Ascending aorta (tissue), 2 donors: ENCODE data around the gene RPL22. TPM values are rescaled to one million over a fixed set of nuclear protein-coding genes. Genes with fewer than 3 reads are reported as not detected.

ENCODE experiments used
- DNase-seq, 2 donors: peaks; one replicate each; pipeline ENCODE4 v3.0.0-alpha.2; 2019; ENCODE audit warnings: low spot score in 2 of 2
- H3K27ac ChIP-seq, 2 donors: fragments of 200-600 bp; sonication (generic); one replicate each; pipeline ENCODE4 v1.5.1; 2016 to 2017; ENCODE audit warnings: mild to moderate bottlenecking in 1 of 2
- H3K27me3 ChIP-seq: fragments of 200-600 bp; sonication (generic); one replicate; pipeline ENCODE4 v1.5.1; 2017
- H3K36me3 ChIP-seq, 2 donors: fragments of 200-600 bp; sonication (generic); one replicate each; pipeline ENCODE4 v1.5.1; 2016
- H3K4me1 ChIP-seq, 2 donors: fragments of 200-600 bp; sonication (generic); one replicate each; pipeline ENCODE4 v1.5.1; 2016 to 2017; ENCODE audit warnings: mild to moderate bottlenecking in 1 of 2
- H3K4me3 ChIP-seq, 2 donors: fragments of 200-600 bp; sonication (generic); one replicate each; pipeline ENCODE4 v1.5.1; 2016 to 2017; ENCODE audit warnings: mild to moderate bottlenecking in 1 of 2
- H3K9me3 ChIP-seq, 2 donors: fragments of 200-600 bp; sonication (generic); one replicate each; pipeline ENCODE4 v1.5.1; 2016
- intact Hi-C: fragments of 100-400 bp; cut with DNase I; formaldehyde crosslinking; loops from one replicate; pipeline ENCODE4 v1.15.1; 2023
- total RNA-seq: library from RNA; depleted of rRNA; stranded (reverse); fragments of >200 nt; gene quantifications from one replicate; pipeline ENCODE4 v1.1.0, GENCODE V29; 2016
- TF ChIP-seq, protein P1 (sequence below), 3 experiments: fragments of 200-600 bp in 2 of 3; fragments of 450-650 bp in 1 of 3; sonication (generic) in 2 of 3; IDR thresholded peaks; one replicate each; pipeline ENCODE4 v1.5.1; 2016 to 2019; ENCODE audit warnings: antibody characterized with exemption in 3 of 3, mild to moderate bottlenecking in 1 of 3, moderate library complexity in 1 of 3

Gene RPL22
- total RNA-seq, 1 donor from 2014 or later, result 88.8 TPM

DNA sequence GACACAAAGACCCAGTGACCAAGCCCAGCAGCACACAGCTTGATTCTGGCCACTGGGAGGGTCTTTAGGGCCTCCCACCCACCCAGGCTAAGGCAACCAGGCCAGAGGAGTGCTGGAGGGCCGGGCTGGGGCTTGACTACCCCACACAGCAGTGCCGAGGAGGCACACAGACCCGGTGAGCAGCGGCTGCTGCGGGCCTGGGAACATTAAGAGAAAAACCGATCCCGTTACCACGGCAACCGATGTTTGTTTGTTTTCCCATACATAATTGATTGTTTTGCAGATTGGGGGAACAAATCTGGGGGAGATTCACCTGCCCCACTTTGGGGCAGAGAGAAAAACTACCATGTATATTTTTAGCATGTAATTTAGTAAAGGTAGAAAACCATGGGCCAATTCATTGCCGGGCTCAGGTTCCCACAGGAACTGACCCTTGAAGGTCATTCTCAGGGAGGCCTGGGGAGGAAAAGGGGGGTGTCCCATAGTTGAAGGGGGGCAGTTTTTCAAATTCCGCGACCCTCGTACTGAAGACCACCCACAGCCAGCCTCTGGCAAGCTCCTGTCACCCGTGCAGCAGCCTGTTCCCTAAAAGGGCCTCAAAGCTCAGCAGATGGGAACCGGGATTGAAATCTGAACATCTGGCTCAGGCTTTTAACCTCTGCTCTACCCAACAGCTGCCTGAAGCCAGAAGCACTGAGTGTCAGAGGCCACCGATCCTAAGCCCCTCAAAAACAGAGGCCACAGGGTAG, 54.6 kb downstream of the RPL22 start:
- intact Hi-C loops, result no loop called here
- H3K36me3 ChIP-seq, result no peaks in the 10 kb centered on the region
- TF ChIP-seq, protein P1, sequence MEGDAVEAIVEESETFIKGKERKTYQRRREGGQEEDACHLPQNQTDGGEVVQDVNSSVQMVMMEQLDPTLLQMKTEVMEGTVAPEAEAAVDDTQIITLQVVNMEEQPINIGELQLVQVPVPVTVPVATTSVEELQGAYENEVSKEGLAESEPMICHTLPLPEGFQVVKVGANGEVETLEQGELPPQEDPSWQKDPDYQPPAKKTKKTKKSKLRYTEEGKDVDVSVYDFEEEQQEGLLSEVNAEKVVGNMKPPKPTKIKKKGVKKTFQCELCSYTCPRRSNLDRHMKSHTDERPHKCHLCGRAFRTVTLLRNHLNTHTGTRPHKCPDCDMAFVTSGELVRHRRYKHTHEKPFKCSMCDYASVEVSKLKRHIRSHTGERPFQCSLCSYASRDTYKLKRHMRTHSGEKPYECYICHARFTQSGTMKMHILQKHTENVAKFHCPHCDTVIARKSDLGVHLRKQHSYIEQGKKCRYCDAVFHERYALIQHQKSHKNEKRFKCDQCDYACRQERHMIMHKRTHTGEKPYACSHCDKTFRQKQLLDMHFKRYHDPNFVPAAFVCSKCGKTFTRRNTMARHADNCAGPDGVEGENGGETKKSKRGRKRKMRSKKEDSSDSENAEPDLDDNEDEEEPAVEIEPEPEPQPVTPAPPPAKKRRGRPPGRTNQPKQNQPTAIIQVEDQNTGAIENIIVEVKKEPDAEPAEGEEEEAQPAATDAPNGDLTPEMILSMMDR (IDR thresholded peaks at IDR 0.05), result no peak
- no peak overlapping the region for H3K4me3 ChIP-seq
- H3K9me3 ChIP-seq, result no peaks in the 10 kb centered on the region
- no peak for DNase-seq
- no peaks in the 10 kb centered on the region for H3K27me3 ChIP-seq
- no peaks in the 10 kb centered on the region for H3K4me1 ChIP-seq
- no peak overlapping the region for H3K27ac ChIP-seq

DNA sequence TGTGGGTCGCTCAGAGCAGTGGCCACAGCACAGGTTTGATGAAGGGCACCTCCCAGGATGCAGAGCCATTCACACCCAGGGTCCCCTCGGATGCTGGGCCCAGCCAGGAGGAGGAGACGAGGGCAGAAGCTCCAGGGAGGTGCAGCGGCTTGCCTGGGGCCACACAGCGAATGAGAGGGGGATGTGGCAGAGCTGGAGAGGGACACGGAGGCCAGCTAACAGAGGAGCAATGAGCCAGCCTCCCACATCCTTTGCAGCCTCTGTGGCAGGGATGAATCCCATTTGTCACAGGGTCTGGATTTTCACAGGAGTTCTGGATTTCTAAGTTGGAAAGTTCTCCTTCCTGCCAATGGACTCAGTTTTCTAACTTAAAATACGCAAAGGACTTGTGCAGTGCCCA, 55.2 kb downstream of the RPL22 start:
- Histone ChIP-seq H3K4me3 (no peak overlapping the region), H3K36me3 (no peaks in the 10 kb centered on the region), H3K4me1 (no peaks in the 10 kb centered on the region), H3K27ac (no peak overlapping the region), H3K9me3 (no peaks in the 10 kb centered on the region), H3K27me3 (no peaks in the 10 kb centered on the region)
- no peak for DNase-seq
- TF ChIP-seq, protein P1 (IDR thresholded peaks at IDR 0.05), result no peak
- intact Hi-C loops, result no loop called here

DNA sequence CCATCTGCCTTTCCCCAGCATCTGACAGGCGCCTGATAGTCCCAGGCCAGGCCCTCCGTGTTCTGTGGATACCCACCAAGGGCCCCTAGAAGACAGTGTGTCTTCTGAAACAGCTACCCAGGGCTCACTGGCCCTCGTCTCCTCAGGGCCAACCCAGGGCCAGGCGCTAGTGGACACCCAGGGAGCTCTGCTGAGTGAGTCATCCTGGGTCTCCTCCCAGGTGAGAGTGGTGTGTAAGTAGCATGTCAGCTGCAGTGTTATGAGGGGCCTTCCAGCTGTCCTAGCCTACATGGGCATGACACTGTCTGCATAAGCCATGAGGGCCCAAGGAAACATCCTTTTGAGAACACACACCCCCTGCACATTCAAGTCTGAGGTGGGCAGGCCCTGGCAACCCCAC, 56.0 kb downstream of the RPL22 start:
- Histone ChIP-seq H3K4me1 (no peaks in the 10 kb centered on the region), H3K9me3 (no peaks in the 10 kb centered on the region), H3K27ac (no peak overlapping the region), H3K4me3 (no peak overlapping the region), H3K36me3 (no peaks in the 10 kb centered on the region), H3K27me3 (no peaks in the 10 kb centered on the region)
- DNase-seq, result no peak
- intact Hi-C loops, result no loop called here
- TF ChIP-seq, protein P1 (IDR thresholded peaks at IDR 0.05), result no peak

DNA sequence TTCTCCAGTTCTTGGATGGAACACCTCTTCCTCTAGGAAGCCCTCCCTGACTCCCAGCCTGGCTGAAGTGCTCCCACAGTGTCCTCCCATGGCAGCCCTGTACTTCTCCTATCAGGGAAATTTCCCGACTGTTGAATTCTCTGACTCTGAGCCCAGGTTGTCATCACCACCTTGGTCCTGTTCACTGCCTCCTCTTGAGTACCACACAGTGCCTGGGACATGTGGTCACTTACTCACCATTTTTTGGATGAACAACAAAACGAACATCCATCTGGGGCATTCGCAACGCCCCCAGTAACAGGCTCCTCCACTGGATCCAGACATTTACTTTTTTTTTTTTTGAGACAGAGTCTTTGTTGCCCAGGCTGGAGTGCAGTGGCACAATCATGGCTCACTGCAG, 56.7 kb downstream of the RPL22 start:
- H3K4me3 ChIP-seq, result no peak overlapping the region
- TF ChIP-seq, protein P1 (IDR thresholded peaks at IDR 0.05), result no peak
- no peaks in the 10 kb centered on the region for H3K9me3 ChIP-seq
- intact Hi-C loops, result no loop called here
- H3K27ac ChIP-seq, result no peak overlapping the region
- no peaks in the 10 kb centered on the region for H3K27me3 ChIP-seq
- DNase-seq, result no peak
- H3K4me1 ChIP-seq, result no peaks in the 10 kb centered on the region
- H3K36me3 ChIP-seq, result no peaks in the 10 kb centered on the region

DNA sequence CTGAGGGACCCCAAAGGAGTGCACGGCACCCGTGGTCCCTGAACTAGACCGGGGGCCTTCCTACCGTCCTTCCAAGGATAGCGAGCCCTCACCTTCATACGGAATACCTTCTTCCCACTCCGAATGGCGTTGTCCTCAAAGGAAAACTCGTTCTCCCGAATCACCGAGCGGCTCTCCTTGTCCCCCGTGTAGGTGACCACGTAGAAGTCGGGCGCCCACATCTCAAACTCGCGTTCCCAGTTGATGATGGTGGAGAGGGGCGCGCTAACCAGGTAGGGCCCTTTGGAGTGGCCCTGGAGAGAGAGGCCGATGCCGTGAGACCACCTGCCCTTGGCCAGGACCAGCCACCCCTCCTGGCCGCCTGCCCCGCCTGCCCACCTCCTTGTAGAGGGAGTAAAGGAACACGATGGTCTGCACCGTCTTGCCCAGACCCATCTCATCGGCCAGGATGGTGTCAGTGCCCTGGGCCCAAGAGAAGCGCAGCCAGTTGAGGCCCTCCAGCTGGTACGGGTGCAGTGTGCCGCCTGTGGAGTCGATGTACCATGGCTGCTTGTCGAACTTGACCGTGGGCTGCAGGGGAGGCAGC, 57.3 kb downstream of the RPL22 start:
- Histone ChIP-seq H3K4me3 (no peak overlapping the region), H3K27ac (no peak overlapping the region), H3K9me3 (no peaks in the 10 kb centered on the region), H3K36me3 (no peaks in the 10 kb centered on the region), H3K4me1 (no peaks in the 10 kb centered on the region), H3K27me3 (no peaks in the 10 kb centered on the region)
- DNase-seq, result no peak
- TF ChIP-seq, protein P1 (IDR thresholded peaks at IDR 0.05), result no peak
- intact Hi-C loops, result no loop called here
